HUES48 (cell line): Measurements from ENCODE around the gene NCKAP5.

ENCODE experiments used
- H3K27ac ChIP-seq: one replicate; pipeline ENCODE4 v1.7.0; 2013; ENCODE audit warnings: low read depth, low read length, inconsistent platforms
- H3K27me3 ChIP-seq: 2 replicates; pipeline ENCODE4 v1.6.1; 2013; ENCODE audit warnings: mild to moderate bottlenecking, low read length; ENCODE audit not compliant: control insufficient read depth, insufficient read depth
- H3K36me3 ChIP-seq: 2 replicates; pipeline ENCODE4 v1.6.1; 2013; ENCODE audit warnings: low read length; ENCODE audit not compliant: control insufficient read depth, insufficient read depth
- H3K4me1 ChIP-seq: 2 replicates; pipeline ENCODE4 v1.6.1; 2013; ENCODE audit warnings: mild to moderate bottlenecking, low read length; ENCODE audit not compliant: control insufficient read depth, insufficient read depth
- H3K4me3 ChIP-seq: 2 replicates; pipeline ENCODE4 v1.5.1; 2013; ENCODE audit warnings: mild to moderate bottlenecking, low read depth, low read length
- H3K9ac ChIP-seq: 2 replicates; pipeline ENCODE4 v1.6.1; 2013; ENCODE audit warnings: mild to moderate bottlenecking, low read depth, low read length, moderate library complexity
- H3K9me3 ChIP-seq: 2 replicates; pipeline ENCODE4 v1.6.1; 2013; ENCODE audit warnings: low read length; ENCODE audit not compliant: control insufficient read depth, insufficient read depth

The NCKAP5 gene

GRCh38 chr2:132971310-132972061 lies 596.8 kb downstream of the NCKAP5 start:
- peaks cover 14% of the 10 kb centered on the region; the same call in 1 of the 2 replicates for H3K4me1 ChIP-seq
- no peaks in the 10 kb centered on the region for H3K9me3 ChIP-seq
- H3K27me3 ChIP-seq = no peaks in the 10 kb centered on the region
- H3K36me3 ChIP-seq = no peaks in the 10 kb centered on the region
- no peak overlapping the region for H3K9ac ChIP-seq
- no peak overlapping the region for H3K27ac ChIP-seq
- H3K4me3 ChIP-seq = no peak overlapping the region

DNA sequence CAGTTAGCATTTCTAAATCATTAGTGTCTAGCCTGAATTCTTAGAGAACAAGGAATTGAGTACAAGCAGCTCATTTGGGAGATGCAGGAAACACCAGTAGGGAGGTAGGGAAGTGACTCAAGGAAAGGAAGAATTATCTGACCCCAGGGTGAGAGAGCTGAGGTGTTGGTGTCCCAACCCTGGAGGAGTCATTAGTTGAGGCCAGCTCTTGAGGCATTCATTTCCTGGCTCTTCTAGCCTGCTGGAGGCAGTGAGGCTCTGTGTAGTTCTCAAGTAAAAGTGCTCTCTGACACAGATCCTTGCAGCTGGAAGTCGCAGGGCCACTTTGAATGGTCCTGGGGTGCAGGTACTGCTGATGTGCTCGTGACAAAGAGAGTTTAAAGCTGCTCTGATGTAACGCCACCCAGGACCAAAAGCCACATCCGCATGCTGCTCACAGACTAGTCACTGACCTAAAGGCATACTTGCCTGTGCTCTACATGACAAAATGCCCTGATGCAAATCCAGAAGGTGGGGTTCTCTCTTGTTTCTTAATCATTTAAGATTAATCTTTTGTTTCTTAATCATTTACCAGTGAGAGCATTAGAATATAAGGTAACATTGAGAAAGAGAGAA lies 598.8 kb downstream of the NCKAP5 start:
- H3K27me3 ChIP-seq = no peaks in the 10 kb centered on the region
- H3K27ac ChIP-seq = no peak overlapping the region
- H3K4me1 ChIP-seq = no peaks in the 10 kb centered on the region
- no peaks in the 10 kb centered on the region for H3K9me3 ChIP-seq
- H3K4me3 ChIP-seq = no peak overlapping the region
- no peaks in the 10 kb centered on the region for H3K36me3 ChIP-seq
- no peak overlapping the region for H3K9ac ChIP-seq

DNA sequence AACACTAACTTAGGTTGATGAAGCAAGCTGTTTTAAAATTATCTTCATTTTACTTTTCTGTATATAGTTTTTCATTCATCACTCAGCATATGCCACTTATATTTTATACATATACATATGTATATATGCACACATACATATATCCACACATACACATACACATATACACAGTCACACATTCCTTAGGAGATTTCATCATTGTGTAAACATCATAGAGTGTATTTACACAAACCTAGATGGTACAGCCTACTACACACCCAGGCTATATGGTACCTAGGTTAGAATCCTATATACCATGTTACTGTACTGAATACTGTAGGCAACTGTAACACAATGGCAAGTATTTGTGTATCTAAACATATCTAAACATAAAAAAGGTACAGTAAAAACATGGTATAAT lies 602.8 kb downstream of the NCKAP5 start:
- H3K9me3 ChIP-seq = no peaks in the 10 kb centered on the region
- H3K27me3 ChIP-seq = no peaks in the 10 kb centered on the region
- no peak overlapping the region for H3K4me3 ChIP-seq
- H3K36me3 ChIP-seq = no peaks in the 10 kb centered on the region
- H3K9ac ChIP-seq = no peak overlapping the region
- H3K4me1 ChIP-seq = no peaks in the 10 kb centered on the region
- no peak overlapping the region for H3K27ac ChIP-seq

GRCh38 chr2:132963161-132963560 lies 605.1 kb downstream of the NCKAP5 start:
- Histone ChIP-seq H3K9ac (no peak overlapping the region), H3K27ac (no peak overlapping the region), H3K27me3 (no peaks in the 10 kb centered on the region), H3K4me3 (no peak overlapping the region), H3K9me3 (no peaks in the 10 kb centered on the region), H3K36me3 (no peaks in the 10 kb centered on the region), H3K4me1 (no peaks in the 10 kb centered on the region)

GRCh38 chr2:132958887-132959286 lies 609.4 kb downstream of the NCKAP5 start:
- H3K27ac ChIP-seq = no peak overlapping the region
- H3K36me3 ChIP-seq = no peaks in the 10 kb centered on the region
- H3K27me3 ChIP-seq = no peaks in the 10 kb centered on the region
- no peaks in the 10 kb centered on the region for H3K9me3 ChIP-seq
- no peaks in the 10 kb centered on the region for H3K4me1 ChIP-seq
- no peak overlapping the region for H3K9ac ChIP-seq
- H3K4me3 ChIP-seq = no peak overlapping the region

DNA sequence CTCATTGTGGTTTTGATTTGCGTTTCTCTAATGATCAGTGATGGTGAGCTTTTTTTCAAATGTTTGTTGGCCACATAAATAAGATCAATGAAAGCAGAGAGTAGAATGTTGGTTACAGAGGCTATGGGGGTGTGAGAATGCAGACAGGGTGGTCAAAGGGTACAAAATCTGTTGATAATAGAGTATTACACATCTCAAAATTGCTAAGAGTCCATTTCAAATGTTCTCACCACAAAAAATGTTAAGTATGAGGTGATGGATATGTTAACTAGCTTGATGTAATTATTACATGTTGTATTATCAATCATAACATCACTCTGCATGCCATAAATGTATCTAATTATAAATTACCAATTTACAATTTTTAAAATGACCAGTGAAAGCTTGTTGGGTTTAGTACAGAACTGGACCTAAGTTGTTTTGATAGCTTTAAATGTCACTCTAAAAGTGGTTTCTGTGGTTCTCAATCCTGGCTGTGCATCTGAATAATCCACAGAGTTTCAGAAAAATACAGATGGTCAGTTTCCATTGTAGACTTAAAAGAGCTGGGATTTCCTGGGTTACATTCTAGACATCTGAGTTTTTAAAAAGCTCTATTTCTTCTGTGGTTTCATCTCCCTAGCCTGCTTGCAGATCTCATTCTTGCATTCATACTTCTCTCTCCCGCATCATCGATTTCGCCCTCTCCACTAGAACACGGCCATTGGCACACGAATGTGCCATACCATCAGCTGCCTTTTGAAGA lies 612.2 kb downstream of the NCKAP5 start:
- H3K36me3 ChIP-seq = no peaks in the 10 kb centered on the region
- H3K4me3 ChIP-seq = no peak overlapping the region
- H3K4me1 ChIP-seq = no peaks in the 10 kb centered on the region
- no peak overlapping the region for H3K9ac ChIP-seq
- no peak overlapping the region for H3K27ac ChIP-seq
- no peaks in the 10 kb centered on the region for H3K27me3 ChIP-seq
- no peaks in the 10 kb centered on the region for H3K9me3 ChIP-seq

DNA sequence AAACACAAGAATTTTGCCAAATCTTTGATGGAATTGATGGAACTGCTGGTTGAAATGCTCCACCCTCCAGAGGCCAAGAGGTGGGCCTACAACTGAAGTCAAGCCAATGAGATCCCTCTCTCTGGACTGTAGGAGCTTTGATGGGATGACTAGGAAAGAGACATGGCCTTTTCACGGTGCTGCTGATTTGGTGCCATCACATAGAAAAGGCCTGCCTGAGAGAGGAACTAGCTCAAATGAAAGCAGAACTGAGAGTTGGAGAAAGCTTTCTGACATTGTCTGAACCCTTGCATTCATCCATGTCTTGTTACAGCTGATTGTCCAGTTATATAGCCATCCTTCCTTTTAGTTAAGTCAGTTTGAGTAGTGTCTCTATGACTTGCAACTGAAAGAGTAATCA lies 614.5 kb downstream of the NCKAP5 start:
- no peak overlapping the region for H3K9ac ChIP-seq
- H3K27me3 ChIP-seq = no peaks in the 10 kb centered on the region
- no peaks in the 10 kb centered on the region for H3K36me3 ChIP-seq
- H3K27ac ChIP-seq = no peak overlapping the region
- H3K9me3 ChIP-seq = no peaks in the 10 kb centered on the region
- H3K4me3 ChIP-seq = no peak overlapping the region
- H3K4me1 ChIP-seq = no peaks in the 10 kb centered on the region

- Histone ChIP-seq H3K9ac (no peak overlapping the region), H3K9me3 (no peaks in the 10 kb centered on the region), H3K4me1 (no peaks in the 10 kb centered on the region), H3K4me3 (no peak overlapping the region), H3K27me3 (no peaks in the 10 kb centered on the region), H3K27ac (no peak overlapping the region), H3K36me3 (no peaks in the 10 kb centered on the region)
Observed at GRCh38 chr2:132951008-132951714, 617.1 kb downstream of the NCKAP5 start.

- Histone ChIP-seq H3K4me3 (no peak overlapping the region), H3K36me3 (no peaks in the 10 kb centered on the region), H3K9me3 (no peaks in the 10 kb centered on the region), H3K27me3 (no peaks in the 10 kb centered on the region), H3K27ac (no peak overlapping the region), H3K9ac (no peak overlapping the region), H3K4me1 (no peaks in the 10 kb centered on the region)
Observed at GRCh38 chr2:132949108-132949507, 619.2 kb downstream of the NCKAP5 start.

GRCh38 chr2:132948211-132948610 lies 620.1 kb downstream of the NCKAP5 start:
- no peaks in the 10 kb centered on the region for H3K4me1 ChIP-seq
- H3K27me3 ChIP-seq = no peaks in the 10 kb centered on the region
- no peak overlapping the region for H3K9ac ChIP-seq
- H3K27ac ChIP-seq = no peak overlapping the region
- H3K4me3 ChIP-seq = no peak overlapping the region
- no peaks in the 10 kb centered on the region for H3K36me3 ChIP-seq
- no peaks in the 10 kb centered on the region for H3K9me3 ChIP-seq
